ENCODE measurements around the gene GRIK1. TPM values are rescaled to one million over a fixed set of nuclear protein-coding genes. Genes with fewer than 3 reads are reported as not detected.

The GRIK1 gene
- total RNA-seq, 2 donors from 2014 or later: not detected

DNA sequence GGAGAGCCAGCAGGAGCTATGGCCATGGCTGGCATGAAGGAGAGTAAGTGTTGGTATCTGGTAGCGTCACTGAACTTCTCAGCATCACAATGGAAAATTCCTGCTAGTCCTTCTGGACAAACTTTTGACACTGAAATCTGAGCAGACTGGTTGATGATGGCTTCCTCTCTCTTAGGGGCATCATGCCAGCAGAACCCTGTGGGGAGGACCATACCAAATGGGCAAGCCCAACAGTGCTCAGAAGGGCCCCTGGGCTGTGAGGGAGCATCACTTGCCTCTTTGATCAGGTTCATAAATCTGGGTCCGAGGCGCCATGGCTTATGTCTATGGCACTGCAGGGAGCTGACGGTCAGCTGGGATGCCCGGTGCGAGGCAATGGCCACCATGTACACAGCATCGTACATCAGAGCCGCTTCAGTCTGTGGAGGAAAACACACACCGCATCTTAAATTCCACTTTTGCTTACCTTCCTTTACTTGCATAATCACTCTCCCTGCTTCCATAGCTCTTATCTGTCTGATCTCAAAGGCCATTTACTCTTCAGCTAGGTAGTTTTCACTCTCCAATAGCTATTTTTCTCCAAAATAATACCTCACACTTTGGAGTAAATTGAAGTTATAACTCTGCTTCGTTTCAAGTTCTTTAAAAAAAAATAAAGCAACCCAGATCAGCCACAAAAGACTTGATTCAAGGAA is 297.1 kb downstream of the GRIK1 start:
- Mint-ChIP-seq H3K36me3 (ENCODE audit: low read depth) (no peaks in the 10 kb centered on the region), H3K4me1 (peaks cover 6% of the 10 kb centered on the region)
- 92 to 95% methylated on average over 8 to 10 of the region's 10 CpGs for WGBS, 2 experiments (ENCODE audit: insufficient coverage in 1 of 2, insufficient read length in 1 of 2)

GRCh38 chr21:29641635-29642550 is 297.9 kb downstream of the GRIK1 start:
- Mint-ChIP-seq H3K4me1 (peaks cover 6% of the 10 kb centered on the region), H3K27me3 (ENCODE audit: insufficient read depth) (no peaks in the 10 kb centered on the region), H3K4me3 (no peak overlapping the region), H3K9me3 (no peaks in the 10 kb centered on the region), H3K27ac (no peak overlapping the region), H3K36me3 (ENCODE audit: low read depth) (no peaks in the 10 kb centered on the region)
- no peaks in the 10 kb centered on the region for H3K9me3 ChIP-seq (ENCODE audit: control insufficient read depth, low read length)
- TF ChIP-seq, protein P1, sequence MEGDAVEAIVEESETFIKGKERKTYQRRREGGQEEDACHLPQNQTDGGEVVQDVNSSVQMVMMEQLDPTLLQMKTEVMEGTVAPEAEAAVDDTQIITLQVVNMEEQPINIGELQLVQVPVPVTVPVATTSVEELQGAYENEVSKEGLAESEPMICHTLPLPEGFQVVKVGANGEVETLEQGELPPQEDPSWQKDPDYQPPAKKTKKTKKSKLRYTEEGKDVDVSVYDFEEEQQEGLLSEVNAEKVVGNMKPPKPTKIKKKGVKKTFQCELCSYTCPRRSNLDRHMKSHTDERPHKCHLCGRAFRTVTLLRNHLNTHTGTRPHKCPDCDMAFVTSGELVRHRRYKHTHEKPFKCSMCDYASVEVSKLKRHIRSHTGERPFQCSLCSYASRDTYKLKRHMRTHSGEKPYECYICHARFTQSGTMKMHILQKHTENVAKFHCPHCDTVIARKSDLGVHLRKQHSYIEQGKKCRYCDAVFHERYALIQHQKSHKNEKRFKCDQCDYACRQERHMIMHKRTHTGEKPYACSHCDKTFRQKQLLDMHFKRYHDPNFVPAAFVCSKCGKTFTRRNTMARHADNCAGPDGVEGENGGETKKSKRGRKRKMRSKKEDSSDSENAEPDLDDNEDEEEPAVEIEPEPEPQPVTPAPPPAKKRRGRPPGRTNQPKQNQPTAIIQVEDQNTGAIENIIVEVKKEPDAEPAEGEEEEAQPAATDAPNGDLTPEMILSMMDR (conservative IDR thresholded peaks at IDR 0.05): no peak
- H3K27ac ChIP-seq (ENCODE audit: low read depth, low read length): no peak overlapping the region
- no peak for DNase-seq
- H3K27me3 ChIP-seq (ENCODE audit: control insufficient read depth, insufficient read depth, low read length, poor library complexity, severe bottlenecking): no peaks in the 10 kb centered on the region
- no peaks in the 10 kb centered on the region for H3K4me1 ChIP-seq (ENCODE audit: control insufficient read depth, insufficient read depth, low read length)
- 90 to 91% methylated on average over 4 to 7 of the region's 7 CpGs for WGBS, 2 experiments (ENCODE audit: insufficient coverage in 1 of 2, insufficient read length in 1 of 2)
- H3K9ac ChIP-seq (ENCODE audit: extremely low read depth, low read length, poor library complexity, severe bottlenecking): no peak overlapping the region
- no peak overlapping the region for H3K4me3 ChIP-seq (ENCODE audit: low read length)
- no peaks in the 10 kb centered on the region for H3K36me3 ChIP-seq (ENCODE audit: control insufficient read depth, insufficient read depth, low read length)

More for the DNA sequence above, 297.1 kb downstream of the GRIK1 start:
- no peaks in the 10 kb centered on the region for H3K27me3 ChIP-seq (ENCODE audit: control insufficient read depth, insufficient read depth, low read length, poor library complexity, severe bottlenecking)
- Mint-ChIP-seq H3K27me3 (ENCODE audit: insufficient read depth) (no peaks in the 10 kb centered on the region), H3K4me3 (no peak overlapping the region), H3K27ac (no peak overlapping the region), H3K9me3 (no peaks in the 10 kb centered on the region)
- no peak overlapping the region for H3K9ac ChIP-seq (ENCODE audit: extremely low read depth, low read length, poor library complexity, severe bottlenecking)
- no peaks in the 10 kb centered on the region for H3K4me1 ChIP-seq (ENCODE audit: control insufficient read depth, insufficient read depth, low read length)
- no peak for DNase-seq
- no peak overlapping the region for H3K4me3 ChIP-seq (ENCODE audit: low read length)
- TF ChIP-seq, protein P1 (conservative IDR thresholded peaks at IDR 0.05): no peak
- H3K36me3 ChIP-seq (ENCODE audit: control insufficient read depth, insufficient read depth, low read length): no peaks in the 10 kb centered on the region
- H3K27ac ChIP-seq (ENCODE audit: low read depth, low read length): no peak overlapping the region
- H3K9me3 ChIP-seq (ENCODE audit: control insufficient read depth, low read length): no peaks in the 10 kb centered on the region

DNA sequence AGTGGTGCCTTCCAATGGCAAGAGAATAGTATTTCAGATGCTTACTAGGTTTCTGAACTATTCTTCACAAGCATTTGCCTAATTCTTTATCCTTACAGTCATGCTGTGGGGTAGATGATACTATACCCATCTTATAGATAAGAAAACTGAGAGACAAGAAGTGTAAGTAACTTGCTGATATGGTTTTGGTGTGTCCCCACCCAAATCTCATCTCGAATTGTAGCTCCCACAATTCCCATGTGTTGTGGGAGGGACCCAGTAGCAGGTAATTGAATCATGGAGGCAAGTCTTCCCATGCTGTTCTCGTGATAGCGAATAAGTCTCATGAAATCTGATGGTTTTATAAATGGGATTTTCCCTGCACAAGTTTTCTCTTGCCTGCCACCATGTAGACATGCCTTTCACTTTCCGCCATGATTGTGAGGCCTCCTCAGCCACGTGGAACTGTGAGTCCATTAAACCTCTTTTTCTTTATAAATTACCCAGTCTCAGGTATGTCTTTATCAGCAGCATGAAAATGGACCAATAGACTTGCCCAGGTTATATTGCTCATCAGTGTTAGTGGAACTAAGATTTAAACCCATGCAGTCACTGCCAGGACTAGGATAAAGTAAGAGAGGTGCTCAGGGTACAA is 298.7 kb downstream of the GRIK1 start:
- Mint-ChIP-seq H3K36me3 (ENCODE audit: low read depth) (no peaks in the 10 kb centered on the region), H3K27ac (no peak overlapping the region), H3K9me3 (no peaks in the 10 kb centered on the region), H3K4me1 (peaks cover 6% of the 10 kb centered on the region), H3K4me3 (no peak overlapping the region), H3K27me3 (ENCODE audit: insufficient read depth) (no peaks in the 10 kb centered on the region)
- TF ChIP-seq, protein P1 (conservative IDR thresholded peaks at IDR 0.05): no peak
- no peak for DNase-seq
- Histone ChIP-seq H3K4me3 (ENCODE audit: low read length) (no peak overlapping the region), H3K27ac (ENCODE audit: low read depth, low read length) (no peak overlapping the region), H3K9ac (ENCODE audit: extremely low read depth, low read length, poor library complexity, severe bottlenecking) (no peak overlapping the region), H3K4me1 (ENCODE audit: control insufficient read depth, insufficient read depth, low read length) (no peaks in the 10 kb centered on the region), H3K36me3 (ENCODE audit: control insufficient read depth, insufficient read depth, low read length) (no peaks in the 10 kb centered on the region), H3K9me3 (ENCODE audit: control insufficient read depth, low read length) (no peaks in the 10 kb centered on the region), H3K27me3 (ENCODE audit: control insufficient read depth, insufficient read depth, low read length, poor library complexity, severe bottlenecking) (no peaks in the 10 kb centered on the region)
- whole genome bisulfite sequencing, 2 experiments (ENCODE audit: insufficient coverage in 1 of 2, insufficient read length in 1 of 2): 97 to 98% methylated on average over 5 of the region's 5 CpGs
